ENCODE results near the gene ST6GALNAC3.

The ST6GALNAC3 gene

GRCh38 chr1:76620371-76620770 lies 545.8 kb downstream of the ST6GALNAC3 start:
- Histone ChIP-seq H3K36me3 (ENCODE audit: control insufficient read depth, low read length) (no peaks in the 10 kb centered on the region), H3K4me3 (ENCODE audit: low read length) (no peak overlapping the region), H3K9me3 (ENCODE audit: control insufficient read depth, insufficient read depth, low read length) (no peaks in the 10 kb centered on the region), H3F3A (ENCODE audit: control insufficient read depth, insufficient read depth) (no peaks in the 10 kb centered on the region), H3K9me2 (replicated peaks; ENCODE audit: control insufficient read depth, low read length) (no peaks in the 10 kb centered on the region), H4K20me1 (ENCODE audit: control insufficient read depth, insufficient read depth, low read depth, low read length) (no peaks in the 10 kb centered on the region), H3K27ac (ENCODE audit: low read depth, low read length) (no peak overlapping the region), H3K4me1 (ENCODE audit: control insufficient read depth, low read length) (no peaks in the 10 kb centered on the region), H3K27me3 (ENCODE audit: control insufficient read depth, low read length) (no peaks in the 10 kb centered on the region), H3K4me2 (ENCODE audit: low read length) (no peak overlapping the region), H3K79me2 (ENCODE audit: control insufficient read depth, low read length) (no peaks in the 10 kb centered on the region)
- no peak for TF ChIP-seq EZH2phosphoT487 (IDR thresholded peaks at IDR 0.05; ENCODE audit: borderline replicate concordance, low read length)
- no peak for TF ChIP-seq CTCF (IDR thresholded peaks at IDR 0.05; ENCODE audit: low read depth, low read length, poor library complexity, severe bottlenecking)

GRCh38 chr1:76622774-76623528 lies 548.4 kb downstream of the ST6GALNAC3 start:
- Histone ChIP-seq H3F3A (ENCODE audit: control insufficient read depth, insufficient read depth) (no peaks in the 10 kb centered on the region), H4K20me1 (ENCODE audit: control insufficient read depth, insufficient read depth, low read depth, low read length) (no peaks in the 10 kb centered on the region), H3K79me2 (ENCODE audit: control insufficient read depth, low read length) (no peaks in the 10 kb centered on the region), H3K4me3 (ENCODE audit: low read length) (no peak overlapping the region), H3K4me1 (ENCODE audit: control insufficient read depth, low read length) (no peaks in the 10 kb centered on the region), H3K9me3 (ENCODE audit: control insufficient read depth, insufficient read depth, low read length) (no peaks in the 10 kb centered on the region; the same call in 1 of the 2 replicates), H3K27ac (ENCODE audit: low read depth, low read length) (no peak overlapping the region), H3K4me2 (ENCODE audit: low read length) (no peak overlapping the region), H3K36me3 (ENCODE audit: control insufficient read depth, low read length) (no peaks in the 10 kb centered on the region), H3K9me2 (replicated peaks; ENCODE audit: control insufficient read depth, low read length) (no peaks in the 10 kb centered on the region), H3K27me3 (ENCODE audit: control insufficient read depth, low read length) (no peaks in the 10 kb centered on the region)
- TF ChIP-seq CTCF (IDR thresholded peaks at IDR 0.05; ENCODE audit: low read depth, low read length, poor library complexity, severe bottlenecking) (no peak), EZH2phosphoT487 (IDR thresholded peaks at IDR 0.05; ENCODE audit: borderline replicate concordance, low read length) (no peak)

- Histone ChIP-seq H3K4me1 (ENCODE audit: control insufficient read depth, low read length) (no peaks in the 10 kb centered on the region), H3K27me3 (ENCODE audit: control insufficient read depth, low read length) (no peaks in the 10 kb centered on the region), H3K9me3 (ENCODE audit: control insufficient read depth, insufficient read depth, low read length) (no peaks in the 10 kb centered on the region; the same call in 1 of the 2 replicates), H3K4me3 (ENCODE audit: low read length) (no peak overlapping the region), H3K4me2 (ENCODE audit: low read length) (no peak overlapping the region), H3F3A (ENCODE audit: control insufficient read depth, insufficient read depth) (no peaks in the 10 kb centered on the region), H3K27ac (ENCODE audit: low read depth, low read length) (no peak overlapping the region), H3K79me2 (ENCODE audit: control insufficient read depth, low read length) (no peaks in the 10 kb centered on the region), H4K20me1 (ENCODE audit: control insufficient read depth, insufficient read depth, low read depth, low read length) (no peaks in the 10 kb centered on the region), H3K9me2 (replicated peaks; ENCODE audit: control insufficient read depth, low read length) (no peaks in the 10 kb centered on the region), H3K36me3 (ENCODE audit: control insufficient read depth, low read length) (no peaks in the 10 kb centered on the region)
- TF ChIP-seq CTCF (IDR thresholded peaks at IDR 0.05; ENCODE audit: low read depth, low read length, poor library complexity, severe bottlenecking) = no peak
- TF ChIP-seq EZH2phosphoT487 (IDR thresholded peaks at IDR 0.05; ENCODE audit: borderline replicate concordance, low read length) = no peak
Observed at GRCh38 chr1:76625886-76626678, 551.5 kb downstream of the ST6GALNAC3 start.
